Measurements from ENCODE around the gene CTTNBP2. TPM values are rescaled to one million over a fixed set of nuclear protein-coding genes. Genes with fewer than 3 reads are reported as not detected.

Gene CTTNBP2
- polyA plus RNA-seq, 1 donor from 2014 or later: 53.5 TPM

DNA sequence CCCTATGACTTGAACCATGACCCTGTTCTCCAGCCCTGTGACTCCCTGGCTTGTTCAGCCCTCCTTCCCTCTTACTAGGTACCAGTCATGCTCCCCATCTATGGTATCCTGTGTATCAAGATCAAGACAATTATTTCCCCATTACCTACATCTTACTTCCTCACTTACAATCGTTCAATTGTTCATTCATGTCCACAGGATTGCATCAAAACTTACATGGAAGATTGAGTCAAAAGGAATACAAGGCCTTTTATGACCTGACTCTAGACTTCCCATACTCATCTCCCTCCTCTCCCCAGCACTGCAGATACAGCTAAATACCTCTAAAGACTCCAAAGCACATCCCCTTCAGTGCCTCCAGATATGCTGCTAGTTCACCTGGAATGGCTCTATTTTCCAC lies 109.2 kb downstream of the CTTNBP2 start:
- Histone ChIP-seq H3K79me2 (replicated peaks; ENCODE audit: insufficient read depth, low read length) (no peaks in the 10 kb centered on the region), H2AFZ (ENCODE audit: low read depth, low read length) (no peak overlapping the region), H3K9me2 (ENCODE audit: insufficient read depth, low read length) (no peaks in the 10 kb centered on the region), H3K9ac (ENCODE audit: low read length) (no peak overlapping the region), H3K4me3 (ENCODE audit: low read length) (no peak overlapping the region), H3K36me3 (ENCODE audit: insufficient read depth, low read length) (peaks cover 4% of the 10 kb centered on the region), H4K20me1 (ENCODE audit: insufficient read depth) (no peaks in the 10 kb centered on the region), H3K27me3 (ENCODE audit: insufficient read depth, low read depth, low read length) (no peaks in the 10 kb centered on the region), H3K27ac (ENCODE audit: low read length) (no peak overlapping the region), H3K4me2 (ENCODE audit: low read length) (no peak overlapping the region), H3F3A (ENCODE audit: insufficient read depth, low read length, poor library complexity, severe bottlenecking) (no peaks in the 10 kb centered on the region), H3K9me3 (ENCODE audit: low read length) (no peaks in the 10 kb centered on the region)
- no peak for TF ChIP-seq SMC3 (conservative IDR thresholded peaks at IDR 0.05; ENCODE audit: poor library complexity)
- TF ChIP-seq, protein P1, sequence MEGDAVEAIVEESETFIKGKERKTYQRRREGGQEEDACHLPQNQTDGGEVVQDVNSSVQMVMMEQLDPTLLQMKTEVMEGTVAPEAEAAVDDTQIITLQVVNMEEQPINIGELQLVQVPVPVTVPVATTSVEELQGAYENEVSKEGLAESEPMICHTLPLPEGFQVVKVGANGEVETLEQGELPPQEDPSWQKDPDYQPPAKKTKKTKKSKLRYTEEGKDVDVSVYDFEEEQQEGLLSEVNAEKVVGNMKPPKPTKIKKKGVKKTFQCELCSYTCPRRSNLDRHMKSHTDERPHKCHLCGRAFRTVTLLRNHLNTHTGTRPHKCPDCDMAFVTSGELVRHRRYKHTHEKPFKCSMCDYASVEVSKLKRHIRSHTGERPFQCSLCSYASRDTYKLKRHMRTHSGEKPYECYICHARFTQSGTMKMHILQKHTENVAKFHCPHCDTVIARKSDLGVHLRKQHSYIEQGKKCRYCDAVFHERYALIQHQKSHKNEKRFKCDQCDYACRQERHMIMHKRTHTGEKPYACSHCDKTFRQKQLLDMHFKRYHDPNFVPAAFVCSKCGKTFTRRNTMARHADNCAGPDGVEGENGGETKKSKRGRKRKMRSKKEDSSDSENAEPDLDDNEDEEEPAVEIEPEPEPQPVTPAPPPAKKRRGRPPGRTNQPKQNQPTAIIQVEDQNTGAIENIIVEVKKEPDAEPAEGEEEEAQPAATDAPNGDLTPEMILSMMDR (IDR thresholded peaks at IDR 0.05; ENCODE audit: poor library complexity, severe bottlenecking): no peak
- TF ChIP-seq EZH2 (IDR thresholded peaks at IDR 0.05; ENCODE audit: borderline replicate concordance, insufficient read depth, low read length, poor library complexity, severe bottlenecking): no peak
- TF ChIP-seq, protein P2, sequence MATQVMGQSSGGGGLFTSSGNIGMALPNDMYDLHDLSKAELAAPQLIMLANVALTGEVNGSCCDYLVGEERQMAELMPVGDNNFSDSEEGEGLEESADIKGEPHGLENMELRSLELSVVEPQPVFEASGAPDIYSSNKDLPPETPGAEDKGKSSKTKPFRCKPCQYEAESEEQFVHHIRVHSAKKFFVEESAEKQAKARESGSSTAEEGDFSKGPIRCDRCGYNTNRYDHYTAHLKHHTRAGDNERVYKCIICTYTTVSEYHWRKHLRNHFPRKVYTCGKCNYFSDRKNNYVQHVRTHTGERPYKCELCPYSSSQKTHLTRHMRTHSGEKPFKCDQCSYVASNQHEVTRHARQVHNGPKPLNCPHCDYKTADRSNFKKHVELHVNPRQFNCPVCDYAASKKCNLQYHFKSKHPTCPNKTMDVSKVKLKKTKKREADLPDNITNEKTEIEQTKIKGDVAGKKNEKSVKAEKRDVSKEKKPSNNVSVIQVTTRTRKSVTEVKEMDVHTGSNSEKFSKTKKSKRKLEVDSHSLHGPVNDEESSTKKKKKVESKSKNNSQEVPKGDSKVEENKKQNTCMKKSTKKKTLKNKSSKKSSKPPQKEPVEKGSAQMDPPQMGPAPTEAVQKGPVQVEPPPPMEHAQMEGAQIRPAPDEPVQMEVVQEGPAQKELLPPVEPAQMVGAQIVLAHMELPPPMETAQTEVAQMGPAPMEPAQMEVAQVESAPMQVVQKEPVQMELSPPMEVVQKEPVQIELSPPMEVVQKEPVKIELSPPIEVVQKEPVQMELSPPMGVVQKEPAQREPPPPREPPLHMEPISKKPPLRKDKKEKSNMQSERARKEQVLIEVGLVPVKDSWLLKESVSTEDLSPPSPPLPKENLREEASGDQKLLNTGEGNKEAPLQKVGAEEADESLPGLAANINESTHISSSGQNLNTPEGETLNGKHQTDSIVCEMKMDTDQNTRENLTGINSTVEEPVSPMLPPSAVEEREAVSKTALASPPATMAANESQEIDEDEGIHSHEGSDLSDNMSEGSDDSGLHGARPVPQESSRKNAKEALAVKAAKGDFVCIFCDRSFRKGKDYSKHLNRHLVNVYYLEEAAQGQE (IDR thresholded peaks at IDR 0.05; ENCODE audit: borderline replicate concordance): no peak
- TF ChIP-seq EP300 (conservative IDR thresholded peaks at IDR 0.05; ENCODE audit: poor library complexity, severe bottlenecking): no peak
- no peak for TF ChIP-seq RAD21 (conservative IDR thresholded peaks at IDR 0.05)
- no peak for TF ChIP-seq POLR2AphosphoS5 (IDR thresholded peaks at IDR 0.05)
- TF ChIP-seq MXI1 (conservative IDR thresholded peaks at IDR 0.05; ENCODE audit: poor library complexity, severe bottlenecking): no peak
- TF ChIP-seq TAF1 (IDR thresholded peaks at IDR 0.05; ENCODE audit: low read depth): no peak

DNA sequence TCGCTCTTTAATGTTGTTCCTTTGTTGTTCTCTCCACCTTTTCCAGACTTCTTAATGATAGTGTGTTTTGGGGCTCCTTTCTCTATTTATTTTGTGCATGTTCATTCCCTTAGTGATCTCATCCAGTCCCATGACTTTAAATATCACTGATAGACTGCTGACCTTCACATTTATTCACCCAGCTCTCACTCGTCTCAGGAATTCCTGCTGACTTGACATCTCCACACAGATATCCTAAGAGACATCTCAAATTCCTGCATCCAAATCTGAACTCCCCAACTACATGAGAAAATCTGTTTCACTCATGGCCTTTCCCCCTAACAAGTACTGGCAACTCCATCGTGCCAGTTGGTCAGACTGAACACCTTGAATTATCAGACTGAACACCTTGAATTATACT lies 111.2 kb downstream of the CTTNBP2 start:
- H3K4me3 ChIP-seq (ENCODE audit: low read length): no peak overlapping the region
- no peaks in the 10 kb centered on the region for H4K20me1 ChIP-seq (ENCODE audit: insufficient read depth)
- no peaks in the 10 kb centered on the region for H3F3A ChIP-seq (ENCODE audit: insufficient read depth, low read length, poor library complexity, severe bottlenecking)
- TF ChIP-seq EZH2 (IDR thresholded peaks at IDR 0.05; ENCODE audit: borderline replicate concordance, insufficient read depth, low read length, poor library complexity, severe bottlenecking) (no peak), MXI1 (conservative IDR thresholded peaks at IDR 0.05; ENCODE audit: poor library complexity, severe bottlenecking) (no peak), TAF1 (IDR thresholded peaks at IDR 0.05; ENCODE audit: low read depth) (no peak), SMC3 (conservative IDR thresholded peaks at IDR 0.05; ENCODE audit: poor library complexity) (no peak), POLR2AphosphoS5 (IDR thresholded peaks at IDR 0.05) (no peak), EP300 (conservative IDR thresholded peaks at IDR 0.05; ENCODE audit: poor library complexity, severe bottlenecking) (no peak), RAD21 (conservative IDR thresholded peaks at IDR 0.05) (no peak)
- TF ChIP-seq, protein P1 (IDR thresholded peaks at IDR 0.05; ENCODE audit: poor library complexity, severe bottlenecking): no peak
- TF ChIP-seq, protein P2 (IDR thresholded peaks at IDR 0.05; ENCODE audit: borderline replicate concordance): no peak
- H3K9me3 ChIP-seq (ENCODE audit: low read length): no peaks in the 10 kb centered on the region
- no peak overlapping the region for H3K9ac ChIP-seq (ENCODE audit: low read length)
- no peaks in the 10 kb centered on the region for H3K9me2 ChIP-seq (ENCODE audit: insufficient read depth, low read length)
- no peaks in the 10 kb centered on the region for H3K27me3 ChIP-seq (ENCODE audit: insufficient read depth, low read depth, low read length)
- no peak overlapping the region for H3K4me2 ChIP-seq (ENCODE audit: low read length)
- H3K36me3 ChIP-seq (ENCODE audit: insufficient read depth, low read length): peaks cover 4% of the 10 kb centered on the region
- H3K27ac ChIP-seq (ENCODE audit: low read length): no peak overlapping the region
- no peaks in the 10 kb centered on the region for H3K79me2 ChIP-seq (replicated peaks; ENCODE audit: insufficient read depth, low read length)
- no peak overlapping the region for H2AFZ ChIP-seq (ENCODE audit: low read depth, low read length)
